Measurements from ENCODE around the gene SAE1.

DNA sequence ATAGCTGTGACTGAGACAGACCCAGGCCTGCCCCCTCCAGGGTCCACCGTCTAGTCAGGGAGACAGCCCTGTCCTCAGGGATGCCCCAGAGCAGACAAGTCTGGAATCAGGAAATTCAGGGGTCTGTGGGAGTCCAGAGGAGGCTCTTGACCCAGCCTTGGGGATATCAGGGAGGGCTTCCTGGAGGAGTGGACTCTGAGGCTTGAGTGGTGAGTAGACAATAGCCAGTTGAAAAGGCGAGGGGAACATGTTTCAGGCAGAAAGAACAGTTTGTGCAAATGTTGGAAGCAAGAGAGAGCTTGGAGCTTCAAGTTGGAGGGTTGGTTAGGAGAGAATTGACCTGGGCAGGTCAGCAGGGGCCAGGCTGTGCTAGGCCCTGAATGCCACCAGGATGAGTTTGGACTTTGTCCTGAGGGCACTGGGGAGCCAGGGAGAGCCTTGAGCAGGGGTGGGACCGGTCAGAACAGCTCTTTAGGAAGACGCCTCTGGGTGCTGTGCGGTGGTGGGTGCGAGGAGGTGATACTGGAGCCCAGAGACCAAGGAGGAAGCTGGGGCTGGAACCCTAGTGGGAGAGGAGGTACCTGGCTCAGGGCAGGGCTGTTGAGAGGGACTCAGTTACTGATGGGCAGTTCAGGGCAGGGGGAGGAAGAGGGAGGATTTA is 128.4 kb downstream of the SAE1 start:
- no peak for TF ChIP-seq CTCF (IDR thresholded peaks at IDR 0.05)
- no peak for TF ChIP-seq POLR2A (IDR thresholded peaks at IDR 0.05)
- TF ChIP-seq EP300 (IDR thresholded peaks at IDR 0.05): no peak
- TF ChIP-seq POLR2AphosphoS5 (IDR thresholded peaks at IDR 0.05): no peak

Measured in stomach (tissue), 4 donors.